K562 (cell line): ENCODE measurements around the gene BNIP2. TPM values are rescaled to one million over a fixed set of nuclear protein-coding genes. Genes with fewer than 3 reads are reported as not detected.

Source experiments
- BMI1 ChIP-seq: fragments of 150-350 bp; IDR thresholded peaks from 2 replicates; pipeline ENCODE4 v1.6.1; 2014; ENCODE audit warnings: low read length
- CREB1 ChIP-seq, 2 experiments: sonication (generic) in 1 of 2; formaldehyde crosslinking in 1 of 2; IDR thresholded peaks; 2 replicates each; pipeline versions ENCODE4 v1.6.1 to v1.8.0; 2012 to 2022; ENCODE audit warnings: inconsistent platforms in 1 of 2, mild to moderate bottlenecking in 1 of 2, missing genetic modification reagents in 1 of 2, moderate library complexity in 1 of 2
- DDX20 ChIP-seq: fragments of 450-650 bp; IDR thresholded peaks from 2 replicates; pipeline ENCODE4 v1.6.1; 2016; ENCODE audit warnings: missing genetic modification characterization, low read depth, mild to moderate bottlenecking, missing compliant biosample characterization, moderate library complexity
- FOXA3 ChIP-seq, 2 experiments: fragments of 450-650 bp in 1 of 2; sonication (generic) in 1 of 2; formaldehyde crosslinking; IDR thresholded peaks in 1 of 2; conservative IDR thresholded peaks in 1 of 2; 2 replicates each; pipeline versions ENCODE4 v1.4.0 to v1.8.0; 2020 to 2022; ENCODE audit warnings: mild to moderate bottlenecking in 2 of 2, missing genetic modification reagents in 1 of 2
- HDAC1 ChIP-seq, 2 experiments: fragments of 450-650 bp; IDR thresholded peaks; 2 replicates each; pipeline ENCODE4 v1.6.1; 2016 to 2017; ENCODE audit warnings: inconsistent platforms in 1 of 2, mild to moderate bottlenecking in 1 of 2, moderate library complexity in 1 of 2
- POLR2AphosphoS5 ChIP-seq: IDR thresholded peaks from 2 replicates; pipeline ENCODE4 v1.6.1; 2011; ENCODE audit warnings: mild to moderate bottlenecking, low read depth, low read length, moderate library complexity; ENCODE audit not compliant: control insufficient read depth, insufficient read depth
- PTBP1 ChIP-seq: fragments of 200-400 bp; formaldehyde crosslinking; IDR thresholded peaks from 2 replicates; pipeline ENCODE4 v1.6.1; 2017; ENCODE audit warnings: low read depth, low read length
- RHOXF2B ChIP-seq: fragments of 250-450 bp; sonication (Bioruptor Pico); conservative IDR thresholded peaks from 2 replicates; pipeline ENCODE4 v1.5.1; 2021
- SMARCC2 ChIP-seq: fragments of 450-650 bp; IDR thresholded peaks from 2 replicates; pipeline ENCODE4 v1.6.1; 2017; ENCODE audit warnings: antibody characterized with exemption, moderate library complexity, mild to moderate bottlenecking, low read depth
- TARDBP ChIP-seq: fragments of 450-650 bp; IDR thresholded peaks from 2 replicates; pipeline ENCODE4 v1.6.1; 2016
- TCF15 ChIP-seq: fragments of 250-450 bp; sonication (Bioruptor Pico); IDR thresholded peaks from 2 replicates; pipeline ENCODE4 v1.8.0; 2022; ENCODE audit warnings: moderate library complexity, mild to moderate bottlenecking, inconsistent platforms
- TEAD1 ChIP-seq, 2 experiments: fragments of 450-650 bp in 1 of 2; sonication (generic) in 1 of 2; formaldehyde crosslinking; IDR thresholded peaks; 2 replicates each; pipeline versions ENCODE4 v1.4.0 to v1.8.0; 2020 to 2022; ENCODE audit warnings: mild to moderate bottlenecking in 2 of 2, missing genetic modification reagents in 1 of 2
- YY1 ChIP-seq, 3 experiments: IDR thresholded peaks; 2 replicates each; pipeline ENCODE4 v1.6.1; 2011; ENCODE audit warnings: low read length in 2 of 3, mild to moderate bottlenecking in 2 of 3, moderate library complexity in 2 of 3, borderline replicate concordance in 1 of 3, control low read depth in 1 of 3, low read depth in 1 of 3; ENCODE audit not compliant: insufficient read depth in 3 of 3, insufficient replicate concordance in 2 of 3, control insufficient read depth in 1 of 3, insufficient read length in 1 of 3; ENCODE audit errors: extremely low read depth in 1 of 3
- ZNF444 ChIP-seq: fragments of 250-450 bp; sonication (Bioruptor Pico); IDR thresholded peaks from 2 replicates; pipeline ENCODE4 v1.4.0; 2020; ENCODE audit warnings: mild to moderate bottlenecking, moderate library complexity
- ZNF766 ChIP-seq: fragments of 200-800 bp; sonication (Bioruptor generic); conservative IDR thresholded peaks from 2 replicates; pipeline ENCODE4 v1.6.1; 2016; ENCODE audit warnings: missing genetic modification characterization, missing compliant biosample characterization
- polyA plus RNA-seq, 8 experiments: library from polyadenylated mRNA; depleted of rRNA in 4 of 8; stranded (reverse) in 5 of 8; unstranded in 3 of 8; fragments of >200 nt; fragmentation: Nextera tagmentation in 2 of 8; fragmentation: Illumina TruSeq in 1 of 8; extraction: Ambion mirVana in 2 of 8; extraction: Trizol in 1 of 8; gene quantifications; 2 replicates each; pipeline versions ENCODE4 v1.2.1 to v1.2.3, GENCODE V29; 2011 to 2014; ENCODE audit warnings: inconsistent platforms in 1 of 8, missing spikeins in 1 of 8
- total RNA-seq, 7 experiments: library from RNA; depleted of rRNA in 6 of 7; stranded (reverse); fragments of >200 nt in 6 of 7; fragmentation: Illumina TruSeq in 2 of 7; extraction: Trizol in 2 of 7; gene quantifications; 2 replicates each; pipeline versions ENCODE4 v1.2.1 to v1.2.3, GENCODE V29; 2011 to 2021; ENCODE audit warnings: low replicate concordance in 1 of 7
- TF ChIP-seq, protein P1 (sequence below): fragments of 250-450 bp; sonication (Bioruptor Pico); IDR thresholded peaks from 2 replicates; pipeline ENCODE4 v1.5.0; 2022; ENCODE audit warnings: mild to moderate bottlenecking
- TF ChIP-seq, protein P2 (sequence below): fragments of 450-650 bp; IDR thresholded peaks from 2 replicates; pipeline ENCODE4 v1.6.1; 2016; ENCODE audit warnings: antibody characterized with exemption
- TF ChIP-seq, protein P3 (sequence below): fragments of 450-650 bp; IDR thresholded peaks from 2 replicates; pipeline ENCODE4 v1.6.1; 2016; ENCODE audit warnings: missing biosample characterization, missing genetic modification characterization

Gene BNIP2
- total and polyA plus RNA-seq, 9 of the 15 experiments (the other 6 are each of a cell fraction or from before 2014, with no cell fraction given): 19.6 to 88.0 (median 52.5) TPM

GRCh38 chr15:59689626-59690236 lies 611 bp upstream of the BNIP2 start (continued):
- TF ChIP-seq TCF15 (CRISPR knock-in tag) (no peak), SMARCC2 (no peak), ZNF766 (CRISPR knock-in tag) (no peak), DDX20 (tag) (no peak), CREB1 (IDR thresholded peaks at IDR 0.05) (no peak), CREB1 (CRISPR knock-in tag; IDR thresholded peaks at IDR 0.05) (no peak), HDAC1 (IDR thresholded peaks at IDR 0.05) (peak in 1 of 2 experiments; percentile 57; a peak in 2 of 4 replicates), FOXA3 (CRISPR knock-in tag; conservative IDR thresholded peaks at IDR 0.05 in 1 of 2, IDR thresholded peaks at IDR 0.05 in 1 of 2) (peak in 1 of 2 experiments; percentile 68; a peak in 1 of 4 replicates), YY1 (IDR thresholded peaks at IDR 0.05; ENCODE audit: borderline replicate concordance in 1 of 3, control insufficient read depth in 1 of 3, extremely low read depth in 1 of 3, insufficient read depth in 3 of 3, insufficient read length in 1 of 3, insufficient replicate concordance in 2 of 3, low read depth in 1 of 3, low read length in 2 of 3) (peak in 1 of 3 experiments; percentile 64), BMI1 (no peak), POLR2AphosphoS5 (no peak), TEAD1 (CRISPR knock-in tag; IDR thresholded peaks at IDR 0.05) (no peak), TARDBP (no peak), RHOXF2B (no peak), ZNF444 (no peak), PTBP1 (no peak)
- TF ChIP-seq, protein P1, sequence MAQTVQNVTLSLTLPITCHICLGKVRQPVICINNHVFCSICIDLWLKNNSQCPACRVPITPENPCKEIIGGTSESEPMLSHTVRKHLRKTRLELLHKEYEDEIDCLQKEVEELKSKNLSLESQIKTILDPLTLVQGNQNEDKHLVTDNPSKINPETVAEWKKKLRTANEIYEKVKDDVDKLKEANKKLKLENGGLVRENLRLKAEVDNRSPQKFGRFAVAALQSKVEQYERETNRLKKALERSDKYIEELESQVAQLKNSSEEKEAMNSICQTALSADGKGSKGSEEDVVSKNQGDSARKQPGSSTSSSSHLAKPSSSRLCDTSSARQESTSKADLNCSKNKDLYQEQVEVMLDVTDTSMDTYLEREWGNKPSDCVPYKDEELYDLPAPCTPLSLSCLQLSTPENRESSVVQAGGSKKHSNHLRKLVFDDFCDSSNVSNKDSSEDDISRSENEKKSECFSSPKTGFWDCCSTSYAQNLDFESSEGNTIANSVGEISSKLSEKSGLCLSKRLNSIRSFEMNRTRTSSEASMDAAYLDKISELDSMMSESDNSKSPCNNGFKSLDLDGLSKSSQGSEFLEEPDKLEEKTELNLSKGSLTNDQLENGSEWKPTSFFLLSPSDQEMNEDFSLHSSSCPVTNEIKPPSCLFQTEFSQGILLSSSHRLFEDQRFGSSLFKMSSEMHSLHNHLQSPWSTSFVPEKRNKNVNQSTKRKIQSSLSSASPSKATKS (CRISPR knock-in tag): no peak
- TF ChIP-seq, protein P2, sequence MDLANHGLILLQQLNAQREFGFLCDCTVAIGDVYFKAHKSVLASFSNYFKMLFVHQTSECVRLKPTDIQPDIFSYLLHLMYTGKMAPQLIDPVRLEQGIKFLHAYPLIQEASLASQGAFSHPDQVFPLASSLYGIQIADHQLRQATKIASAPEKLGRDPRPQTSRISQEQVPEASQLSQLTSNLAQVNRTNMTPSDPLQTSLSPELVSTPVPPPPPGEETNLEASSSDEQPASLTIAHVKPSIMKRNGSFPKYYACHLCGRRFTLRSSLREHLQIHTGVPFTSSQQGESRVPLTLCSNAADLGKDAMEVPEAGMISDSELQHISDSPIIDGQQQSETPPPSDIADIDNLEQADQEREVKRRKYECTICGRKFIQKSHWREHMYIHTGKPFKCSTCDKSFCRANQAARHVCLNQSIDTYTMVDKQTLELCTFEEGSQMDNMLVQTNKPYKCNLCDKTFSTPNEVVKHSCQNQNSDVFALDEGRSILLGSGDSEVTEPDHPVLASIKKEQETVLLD: peak; percentile 59; the same call in 1 of the 2 replicates
- TF ChIP-seq, protein P3, sequence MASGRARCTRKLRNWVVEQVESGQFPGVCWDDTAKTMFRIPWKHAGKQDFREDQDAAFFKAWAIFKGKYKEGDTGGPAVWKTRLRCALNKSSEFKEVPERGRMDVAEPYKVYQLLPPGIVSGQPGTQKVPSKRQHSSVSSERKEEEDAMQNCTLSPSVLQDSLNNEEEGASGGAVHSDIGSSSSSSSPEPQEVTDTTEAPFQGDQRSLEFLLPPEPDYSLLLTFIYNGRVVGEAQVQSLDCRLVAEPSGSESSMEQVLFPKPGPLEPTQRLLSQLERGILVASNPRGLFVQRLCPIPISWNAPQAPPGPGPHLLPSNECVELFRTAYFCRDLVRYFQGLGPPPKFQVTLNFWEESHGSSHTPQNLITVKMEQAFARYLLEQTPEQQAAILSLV (tag): no peak
